Ecto neural progenitor cell (in vitro differentiated cells): ENCODE results near the gene FBXW5.

Experiments
- DNase-seq: peaks from one replicate; pipeline ENCODE4 v3.0.0-alpha.2; 2018; ENCODE audit warnings: low spot score

Gene FBXW5

GRCh38 chr9:136949239-136949816 is 4.8 kb upstream of the FBXW5 start:
- DNase-seq, result no peak

- DNase-seq, result peak; percentile 78
Observed at GRCh38 chr9:136947955-136948510, 3.5 kb upstream of the FBXW5 start.

DNA sequence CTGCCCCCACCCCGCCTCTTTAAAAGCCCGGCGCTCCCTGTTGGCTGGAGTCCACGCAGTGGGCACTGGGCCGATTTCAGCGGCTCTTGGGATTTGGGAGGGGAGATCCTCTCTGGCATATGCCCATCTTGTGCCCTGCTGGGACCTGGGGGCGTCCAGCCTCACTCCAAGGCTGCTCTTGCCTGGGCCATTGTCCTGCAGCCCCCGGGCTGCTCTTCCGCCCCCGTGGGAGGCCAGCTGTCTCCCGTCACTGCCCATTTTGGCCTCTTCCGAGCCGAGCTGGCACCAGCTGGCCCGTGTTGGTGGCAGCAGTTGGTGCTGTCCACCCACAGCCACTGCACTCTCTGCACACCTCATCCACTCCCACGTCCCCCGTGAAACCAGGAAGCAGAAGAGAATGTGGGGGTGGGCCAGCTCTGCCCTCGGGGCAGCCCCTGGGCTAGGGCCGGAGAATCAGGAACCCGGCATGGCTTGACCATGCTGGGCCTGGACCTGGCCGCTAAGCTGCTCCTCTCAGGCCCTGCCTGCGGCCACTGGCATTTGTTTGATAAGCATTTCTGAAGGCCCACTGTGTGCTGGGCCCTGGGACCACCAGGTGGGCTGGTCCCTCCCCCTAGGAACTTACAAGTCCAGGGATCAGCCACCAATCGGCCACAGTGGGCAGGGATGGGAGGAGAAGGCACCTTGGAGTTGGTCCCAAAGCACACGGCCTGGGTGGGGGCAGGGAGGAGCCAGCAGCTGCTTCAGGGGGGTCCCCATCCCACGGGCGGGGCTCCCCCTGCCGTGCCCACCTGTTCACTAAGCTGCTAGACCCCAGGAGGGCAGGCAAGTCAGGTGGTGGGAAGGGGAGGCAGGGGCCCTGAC is 2.7 kb upstream of the FBXW5 start:
- DNase-seq, result no peak

DNA sequence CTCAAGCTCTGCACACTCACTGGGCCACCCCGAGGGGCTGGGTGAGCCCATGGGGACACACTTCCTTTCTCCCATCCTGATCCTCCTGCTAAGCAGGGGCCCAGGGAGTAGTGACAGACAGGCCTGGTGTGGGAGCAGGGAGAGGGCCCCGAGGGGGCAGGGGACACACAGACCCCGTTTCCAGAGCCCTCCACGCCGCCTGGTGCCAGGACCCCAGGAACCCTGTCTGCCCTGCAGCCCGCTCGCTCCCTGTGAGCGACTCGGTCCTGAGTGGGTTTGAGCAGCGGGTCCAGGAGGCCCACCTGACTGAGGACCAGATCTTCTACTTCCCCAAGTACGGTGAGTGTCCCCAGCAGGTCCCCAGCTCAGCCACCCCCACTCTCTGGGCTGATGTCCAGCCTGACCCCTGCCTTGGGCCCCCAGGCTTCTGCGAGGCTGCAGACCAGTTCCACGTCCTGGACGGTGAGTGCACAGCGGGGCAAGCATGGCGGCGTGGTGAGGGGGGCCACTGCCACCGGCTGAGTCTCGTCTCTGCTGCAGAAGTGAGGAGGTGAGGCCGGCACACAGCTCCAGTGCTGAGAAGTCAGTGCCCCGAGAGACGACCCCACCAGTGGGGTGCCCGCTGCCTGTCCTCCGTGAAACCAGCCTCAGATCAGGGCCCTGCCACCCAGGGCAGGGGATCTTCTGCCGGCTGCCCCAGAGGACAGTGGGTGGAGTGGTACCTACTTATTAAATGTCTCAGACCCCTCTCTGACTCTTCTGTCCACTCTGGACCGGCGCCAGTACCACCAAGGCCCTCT is 1.9 kb upstream of the FBXW5 start:
- DNase-seq, result no peak

DNA sequence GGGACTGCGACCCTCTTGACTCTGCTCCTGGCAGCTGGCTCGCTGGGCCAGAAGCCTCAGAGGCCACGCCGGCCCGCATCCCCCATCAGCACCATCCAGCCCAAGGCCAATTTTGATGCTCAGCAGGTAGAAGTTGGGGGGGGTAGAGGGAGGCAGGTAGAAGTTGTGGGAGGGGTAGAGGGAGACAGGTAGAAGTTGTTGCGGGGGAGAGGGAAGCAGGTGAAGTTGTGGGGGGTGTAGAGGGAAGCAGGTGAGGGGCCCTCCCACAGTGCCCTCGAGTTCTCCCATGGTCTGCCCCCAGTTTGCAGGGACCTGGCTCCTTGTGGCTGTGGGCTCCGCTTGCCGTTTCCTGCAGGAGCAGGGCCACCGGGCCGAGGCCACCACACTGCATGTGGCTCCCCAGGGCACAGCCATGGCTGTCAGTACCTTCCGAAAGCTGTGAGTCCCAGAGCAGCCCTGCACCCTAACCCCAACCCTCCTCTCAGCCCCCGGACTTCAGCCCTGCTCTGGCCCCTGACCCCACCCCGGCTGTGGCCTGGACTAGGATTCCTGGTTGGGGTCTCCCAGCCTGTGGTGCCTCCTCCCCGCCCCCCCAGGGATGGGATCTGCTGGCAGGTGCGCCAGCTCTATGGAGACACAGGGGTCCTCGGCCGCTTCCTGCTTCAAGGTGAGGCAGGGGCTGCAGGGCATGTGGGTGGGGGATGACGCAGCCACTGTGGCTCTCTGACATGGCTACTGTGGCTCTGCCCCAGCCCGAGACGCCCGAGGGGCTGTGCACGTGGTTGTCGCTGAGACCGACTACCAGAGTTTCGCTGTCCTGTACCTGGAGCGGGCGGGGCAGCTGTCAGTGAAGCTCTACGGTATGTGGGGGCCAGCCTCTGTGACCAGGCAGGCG is 1.0 kb upstream of the FBXW5 start:
- no peak for DNase-seq

GRCh38 chr9:136944212-136944518 is 373 bp downstream of the FBXW5 start:
- DNase-seq, result no peak

DNA sequence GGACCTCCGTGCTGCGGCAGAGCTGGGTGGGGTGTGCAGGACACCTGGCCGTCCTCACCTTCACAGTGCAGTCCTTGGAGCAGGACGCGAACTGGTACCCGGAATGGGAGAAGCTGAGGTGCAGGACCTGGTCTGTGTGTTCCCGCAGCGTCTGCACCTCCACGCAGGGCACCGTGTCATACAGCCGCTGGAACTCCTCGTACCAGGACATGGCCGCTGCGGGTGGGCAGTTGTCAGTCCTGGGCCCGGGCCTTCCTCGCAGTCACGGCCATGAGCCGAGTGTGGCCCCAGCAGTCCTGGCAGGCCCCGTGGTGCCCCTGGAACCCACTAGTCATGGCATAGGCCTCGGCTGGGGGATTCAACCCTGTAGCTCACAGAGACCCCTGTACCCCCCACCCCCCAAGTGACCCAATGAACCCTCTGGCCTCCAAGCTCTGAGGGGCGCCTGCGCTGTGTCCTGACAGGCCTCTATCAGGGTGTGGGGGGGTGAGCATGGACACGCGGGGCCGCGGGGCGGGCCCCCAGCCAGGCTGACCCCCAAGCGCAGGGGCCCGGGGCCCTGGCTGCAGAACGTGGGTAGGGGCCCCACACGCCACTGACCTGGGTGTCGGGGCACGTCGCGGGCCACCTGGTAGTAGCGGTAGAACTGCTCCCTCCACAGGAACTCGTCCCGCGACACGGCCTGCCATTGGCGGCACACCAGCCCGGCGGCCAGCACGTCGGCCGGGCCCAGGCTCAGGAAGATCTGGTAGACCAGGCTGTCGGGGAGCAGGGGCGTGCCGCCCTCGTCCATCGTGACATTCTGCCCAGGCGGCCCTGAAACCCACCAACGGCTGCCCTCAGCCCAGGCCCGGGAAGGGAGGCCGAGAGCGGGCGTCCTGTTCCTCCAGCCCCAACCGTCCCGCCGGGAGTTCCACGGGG is 987 bp downstream of the FBXW5 start:
- no peak for DNase-seq

- DNase-seq, result no peak
Observed at GRCh38 chr9:136942881-136943230, 1.7 kb downstream of the FBXW5 start.

- no peak for DNase-seq
Observed at GRCh38 chr9:136942112-136942880, 2.2 kb downstream of the FBXW5 start.

GRCh38 chr9:136941231-136942111 is 3.1 kb downstream of the FBXW5 start:
- DNase-seq, result peak; percentile 42

DNA sequence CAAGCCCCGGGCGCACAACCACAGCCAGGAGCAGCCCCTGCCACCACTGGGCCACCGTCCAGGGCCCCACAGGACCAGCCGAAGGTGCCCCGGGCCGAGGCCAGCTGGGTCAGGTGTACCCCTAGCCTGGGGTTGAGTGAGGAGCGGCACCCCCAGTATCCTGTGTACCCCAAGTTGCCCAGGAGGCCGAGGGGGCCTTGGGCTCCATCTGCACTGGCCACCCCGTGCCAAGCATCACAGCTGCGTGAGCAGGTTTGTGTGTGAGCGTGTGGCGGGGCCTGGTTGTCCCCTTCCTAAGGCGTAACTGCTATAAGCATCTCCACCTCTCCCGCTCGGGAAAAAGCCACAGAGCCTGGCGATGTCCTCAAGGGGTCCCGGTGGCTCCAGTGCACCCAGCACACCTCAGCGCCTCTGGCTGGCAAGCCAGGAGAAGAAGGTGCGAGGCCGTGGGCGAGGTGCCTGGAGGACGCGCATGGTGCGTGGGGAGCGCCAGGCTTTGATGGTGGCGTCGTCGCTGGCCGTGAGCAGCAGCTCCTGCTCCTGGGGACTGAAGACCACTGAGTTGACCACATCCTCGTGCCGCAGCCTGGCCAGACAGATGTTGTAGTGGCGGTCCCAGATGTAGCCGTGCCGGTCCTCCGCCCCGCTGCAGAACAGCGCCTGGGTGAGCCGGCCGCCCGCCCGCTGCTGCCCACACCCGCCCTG is 3.9 kb downstream of the FBXW5 start:
- peak; percentile 43 for DNase-seq

DNA sequence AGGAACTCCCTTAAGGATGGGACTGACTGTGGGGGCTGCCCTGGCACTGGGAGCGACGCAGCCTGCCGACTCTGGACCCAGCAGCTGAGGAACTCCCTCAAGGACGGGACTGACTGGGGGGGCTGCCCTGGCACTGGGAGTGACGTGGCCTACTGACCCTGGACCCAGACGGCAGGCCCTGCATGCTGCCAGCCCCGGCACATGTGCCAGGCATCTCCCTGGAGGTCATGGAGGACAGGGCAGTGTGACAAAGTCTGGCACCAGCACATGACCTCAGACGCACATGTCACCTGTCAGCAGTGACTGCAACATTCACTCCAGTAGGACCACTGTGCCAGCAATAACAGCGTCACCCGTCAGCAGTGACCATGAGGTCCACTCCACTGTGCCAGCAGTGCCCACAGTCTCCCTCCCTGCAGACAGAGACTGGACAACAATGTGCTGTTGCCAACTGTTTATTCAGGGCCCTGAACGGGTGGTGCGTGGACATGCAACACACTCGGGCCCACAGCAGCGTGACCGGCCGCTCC is 4.5 kb downstream of the FBXW5 start:
- DNase-seq, result peak; percentile 39

DNA sequence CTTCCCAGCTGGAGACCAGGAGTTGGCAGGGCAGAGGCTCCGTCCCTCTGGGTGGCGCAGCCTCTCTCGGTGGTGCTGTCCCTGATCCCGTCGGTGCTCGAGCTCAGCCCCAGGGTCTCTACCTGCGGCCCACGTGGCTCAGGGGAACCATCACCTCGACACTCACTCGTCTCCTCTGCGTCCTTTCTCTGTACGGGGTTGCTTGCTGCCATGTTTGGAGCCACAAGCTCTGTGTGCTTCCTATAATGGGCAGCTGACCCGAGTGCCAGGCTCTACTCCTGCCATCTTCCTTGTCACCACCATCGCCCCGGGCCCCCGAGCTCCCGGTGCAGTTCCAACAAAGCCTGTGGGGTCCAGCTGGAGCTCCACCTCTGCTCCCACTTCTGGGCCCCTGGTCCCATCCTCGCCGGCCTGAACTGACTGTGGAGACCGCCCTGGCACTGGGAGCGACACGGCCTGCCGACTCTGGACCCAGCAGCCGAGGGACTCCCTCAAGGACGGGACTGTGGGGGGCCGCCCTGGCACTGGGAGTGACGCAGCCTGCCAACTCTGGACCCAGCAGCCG is 5.0 kb downstream of the FBXW5 start:
- no peak for DNase-seq

- DNase-seq, result no peak
Observed at GRCh38 chr9:136937186-136938001, 7.1 kb downstream of the FBXW5 start.

DNA sequence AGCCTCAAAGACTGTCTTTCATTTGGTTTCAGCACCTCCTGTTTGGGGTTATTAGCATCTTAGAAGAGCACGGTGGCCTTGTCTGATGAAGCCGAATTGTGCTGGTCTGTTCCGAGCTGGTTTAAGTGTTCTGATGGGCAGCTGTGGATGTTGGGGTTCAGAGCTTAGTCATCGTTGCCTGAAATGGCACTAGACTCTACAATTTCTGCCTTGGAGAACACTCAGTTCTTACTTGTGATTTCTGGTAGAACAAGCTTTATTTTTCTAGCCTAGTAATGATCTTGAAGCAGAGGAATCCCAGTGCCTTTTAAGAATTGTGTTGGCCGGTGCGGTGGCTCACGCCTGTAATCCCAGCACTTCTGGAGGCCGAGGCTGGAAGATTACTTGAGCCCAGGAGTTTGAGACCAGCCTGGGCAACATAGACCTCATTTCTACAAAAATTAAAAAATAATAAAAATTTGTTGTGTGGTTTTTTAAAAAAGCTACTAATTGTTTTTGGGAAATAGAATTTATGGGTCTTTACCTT is 7.8 kb downstream of the FBXW5 start:
- no peak for DNase-seq

DNA sequence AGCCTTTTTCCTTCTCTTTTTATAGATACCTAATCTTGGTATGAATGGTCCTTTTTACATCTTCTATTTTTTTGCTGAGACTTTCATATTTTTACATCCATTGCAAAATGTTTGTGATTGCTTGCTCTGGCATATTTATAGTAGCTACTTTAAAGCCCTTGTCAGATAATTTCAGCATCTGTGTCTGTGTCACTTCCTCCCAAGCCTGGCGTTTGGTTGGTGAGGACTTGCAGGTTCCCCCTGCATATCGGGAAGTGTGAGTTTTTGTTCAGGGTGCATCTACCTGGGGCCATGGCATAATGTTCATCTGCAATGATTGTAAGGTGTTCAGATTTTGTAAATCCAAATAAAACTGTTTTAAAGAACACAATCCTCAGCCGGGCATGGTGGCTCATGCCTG is 8.9 kb downstream of the FBXW5 start:
- no peak for DNase-seq

- DNase-seq, result no peak
Observed at GRCh38 chr9:136934277-136934676, 10.3 kb downstream of the FBXW5 start.
